Amygdala (tissue), 56 donors: Measurements from ENCODE around the gene ADARB2.

ENCODE experiments used
- DNase-seq, 56 donors: peaks; one replicate each; lab custom pipeline; 2025; lab: John Stamatoyannopoulos, UW

ADARB2 gene

GRCh38 chr10:1665681-1666080, 71.6 kb downstream of the ADARB2 start:
- no peak for DNase-seq

GRCh38 chr10:1665021-1665661, 72.2 kb downstream of the ADARB2 start:
- DNase-seq: no peak

- no peak for DNase-seq
Measured at GRCh38 chr10:1664333-1664964, 72.9 kb downstream of the ADARB2 start.

GRCh38 chr10:1663226-1663625, 74.1 kb downstream of the ADARB2 start:
- DNase-seq: no peak

GRCh38 chr10:1662438-1663025, 74.8 kb downstream of the ADARB2 start:
- DNase-seq: no peak

GRCh38 chr10:1661859-1662437, 75.4 kb downstream of the ADARB2 start:
- DNase-seq: no peak

GRCh38 chr10:1661416-1661815, 75.9 kb downstream of the ADARB2 start:
- DNase-seq: no peak

- no peak for DNase-seq
Measured at GRCh38 chr10:1660815-1661214, 76.5 kb downstream of the ADARB2 start.

- DNase-seq: no peak
Measured at GRCh38 chr10:1660386-1660785, 76.9 kb downstream of the ADARB2 start.

- peak in 7 of 56 donors; percentile 12 to 47 (median 32) for DNase-seq
Measured at GRCh38 chr10:1659221-1659791, 78.0 kb downstream of the ADARB2 start.

GRCh38 chr10:1658658-1659057, 78.7 kb downstream of the ADARB2 start:
- no peak for DNase-seq

GRCh38 chr10:1657479-1657878, 79.8 kb downstream of the ADARB2 start:
- no peak for DNase-seq

- no peak for DNase-seq
Measured at GRCh38 chr10:1655367-1655766, 82.0 kb downstream of the ADARB2 start.

GRCh38 chr10:1654811-1655356, 82.4 kb downstream of the ADARB2 start:
- DNase-seq: no peak

- DNase-seq: no peak
Measured at GRCh38 chr10:1654247-1654646, 83.1 kb downstream of the ADARB2 start.

- no peak for DNase-seq
Measured at GRCh38 chr10:1653321-1653720, 84.0 kb downstream of the ADARB2 start.

GRCh38 chr10:1652151-1652550, 85.2 kb downstream of the ADARB2 start:
- no peak for DNase-seq

- no peak for DNase-seq
Measured at GRCh38 chr10:1651270-1651966, 85.9 kb downstream of the ADARB2 start.

GRCh38 chr10:1650542-1651269, 86.6 kb downstream of the ADARB2 start:
- no peak for DNase-seq

- no peak for DNase-seq
Measured at GRCh38 chr10:1648648-1649047, 88.7 kb downstream of the ADARB2 start.
